ENCODE data around the gene IL13RA1. TPM values are rescaled to one million over a fixed set of nuclear protein-coding genes. Genes with fewer than 3 reads are reported as not detected.

Gene IL13RA1
- 9.0 and 12.7 TPM in 2 replicates for total RNA-seq (2014; rRNA removed; shearing (Covaris generic))

GRCh38 chrX:118726887-118727685 lies at the start of gene IL13RA1:
Gene IL13RA1, plus strand, starts transcription at chrX:118727606. Its CDS starts 33 bp downstream, at chrX:118727639.

GRCh38 chrX:118823263-118824172 lies 96.1 kb downstream of the IL13RA1 start, which contains the start of gene ZCCHC12:
Gene ZCCHC12, plus strand, starts transcription at chrX:118823824. Its CDS starts 1,421 bp downstream, at chrX:118825245.

Small RNA genes lying within 50 kb of the gene (small RNA-seq; reads per million reads assigned to genes)
- gene RF00566 = not detected

Other genes starting within 250 kb of the IL13RA1 start
- gene DOCK11, start 231.8 kb upstream of the IL13RA1 start, total RNA-seq (2014; rRNA removed; shearing (Covaris generic)) = 5.5 and 9.1 TPM in 2 replicates
- not detected in 2 replicates for gene ZCCHC12, start 96.2 kb downstream of the IL13RA1 start, total RNA-seq (2014; rRNA removed; shearing (Covaris generic))
- gene LONRF3, start 247.0 kb downstream of the IL13RA1 start, total RNA-seq (2014; rRNA removed; shearing (Covaris generic)) = 8.3 and 10.3 TPM in 2 replicates